Measurements from ENCODE around the gene TPBGL.

TPBGL gene

GRCh38 chr11:75240311-75241035 lies at the start of gene TPBGL:
Gene TPBGL (plus strand): TSS chr11:75240774. CDS start chr11:75241050, 276 bp downstream.
- DNase-seq (ENCODE audit: low read depth), result no peak

- no peak for DNase-seq (ENCODE audit: low read depth)
Measured at GRCh38 chr11:75191330-75191717, 49.2 kb upstream of the TPBGL start.

- DNase-seq (ENCODE audit: low read depth), result no peak
Measured at GRCh38 chr11:75193271-75193670, 47.3 kb upstream of the TPBGL start.

- DNase-seq (ENCODE audit: low read depth), result no peak
Measured at GRCh38 chr11:75193711-75194110, 46.9 kb upstream of the TPBGL start.

GRCh38 chr11:75194147-75194546 lies 46.4 kb upstream of the TPBGL start:
- no peak for DNase-seq (ENCODE audit: low read depth)

GRCh38 chr11:75195167-75195962 lies 45.2 kb upstream of the TPBGL start:
- DNase-seq (ENCODE audit: low read depth), result no peak

- no peak for DNase-seq (ENCODE audit: low read depth)
Measured at GRCh38 chr11:75196426-75196825, 44.1 kb upstream of the TPBGL start.

- DNase-seq (ENCODE audit: low read depth), result no peak
Measured at GRCh38 chr11:75197512-75198277, 42.9 kb upstream of the TPBGL start.

GRCh38 chr11:75198278-75198973 lies 42.1 kb upstream of the TPBGL start:
- no peak for DNase-seq (ENCODE audit: low read depth)

- no peak for DNase-seq (ENCODE audit: low read depth)
Measured at GRCh38 chr11:75199412-75199955, 41.1 kb upstream of the TPBGL start.

GRCh38 chr11:75200051-75200450 lies 40.5 kb upstream of the TPBGL start:
- DNase-seq (ENCODE audit: low read depth), result no peak

GRCh38 chr11:75200531-75200930 lies 40.0 kb upstream of the TPBGL start:
- DNase-seq (ENCODE audit: low read depth), result no peak

GRCh38 chr11:75201771-75202170 lies 38.8 kb upstream of the TPBGL start:
- DNase-seq (ENCODE audit: low read depth), result no peak

- DNase-seq (ENCODE audit: low read depth), result no peak
Measured at GRCh38 chr11:75202195-75202594, 38.4 kb upstream of the TPBGL start.

- no peak for DNase-seq (ENCODE audit: low read depth)
Measured at GRCh38 chr11:75203138-75203537, 37.4 kb upstream of the TPBGL start.

- DNase-seq (ENCODE audit: low read depth), result no peak
Measured at GRCh38 chr11:75203641-75204011, 36.9 kb upstream of the TPBGL start.

- DNase-seq (ENCODE audit: low read depth), result no peak
Measured at GRCh38 chr11:75204012-75204674, 36.4 kb upstream of the TPBGL start.

- DNase-seq (ENCODE audit: low read depth), result peak; percentile 71
Measured at GRCh38 chr11:75204685-75205563, 35.6 kb upstream of the TPBGL start.

GRCh38 chr11:75205564-75206020 lies 35.0 kb upstream of the TPBGL start:
- no peak for DNase-seq (ENCODE audit: low read depth)

GRCh38 chr11:75208446-75208845 lies 32.1 kb upstream of the TPBGL start:
- DNase-seq (ENCODE audit: low read depth), result no peak

Measured in activated gamma-delta T cell treated with anti-CD3 and anti-CD28 coated beads, Interleukin-2, amount 50 U/mL, for 16 hours (primary cell).